Caco-2 (cell line): Measurements from ENCODE around the gene USF1. TPM values are rescaled to one million over a fixed set of nuclear protein-coding genes. Genes with fewer than 3 reads are reported as not detected.

Source experiments
- BruUV-seq: library from RNA; stranded (reverse); fragments of 400-500 nt; replicated peaks from 2 replicates; lab custom pipeline; 2021; lab: Mats Ljungman, UMichigan
- CTCF ChIA-PET: fragments of 300-600 bp; sonication (Branson Sonifier 250); formaldehyde crosslinking; loops from one replicate; lab custom pipeline; 2022; ENCODE audit warnings: antibody characterized with exemption; lab: Charles Lee
- POLR2A ChIA-PET: fragments of 300-600 bp; sonication (Branson Sonifier 250); formaldehyde crosslinking; loops from one replicate; lab custom pipeline; 2022; ENCODE audit warnings: antibody characterized with exemption; lab: Charles Lee
- DNase-seq, 2 experiments: peaks; one replicate each; pipeline versions ENCODE4 v3.0.0 to v3.0.0-alpha.2; 2020 to 2022
- H3K27me3 ChIP-seq: replicated peaks from 2 replicates; pipeline ENCODE4 v1.6.0; 2011; ENCODE audit warnings: low read length; ENCODE audit not compliant: control insufficient read depth, insufficient read depth
- H3K36me3 ChIP-seq: 2 replicates; pipeline ENCODE4 v1.5.1; 2011; ENCODE audit warnings: low read length; ENCODE audit not compliant: control insufficient read depth, insufficient read depth
- H3K4me1 ChIP-seq: fragments of 250-450 bp; sonication (Bioruptor Pico); 2 replicates; pipeline ENCODE4 v1.5.1; 2020; ENCODE audit warnings: mild to moderate bottlenecking
- H3K4me3 ChIP-seq: 2 replicates; pipeline ENCODE4 v1.5.1; 2011; ENCODE audit warnings: low read depth, mild to moderate bottlenecking, control low read depth, low read length
- H3K9me3 ChIP-seq: fragments of 250-450 bp; sonication (Bioruptor Pico); 2 replicates; pipeline ENCODE4 v1.5.1; 2020; ENCODE audit warnings: mild to moderate bottlenecking, moderate library complexity
- H3K27ac Mint-ChIP-seq: one replicate; pipeline ENCODE4 v1.8.0; 2022; ENCODE audit warnings: mixed read lengths; ENCODE audit not compliant: unreplicated experiment
- H3K27me3 Mint-ChIP-seq: one replicate; pipeline ENCODE4 v1.8.0; 2022; ENCODE audit warnings: mixed read lengths; ENCODE audit not compliant: insufficient read depth, unreplicated experiment
- H3K36me3 Mint-ChIP-seq: one replicate; pipeline ENCODE4 v1.8.0; 2022; ENCODE audit warnings: mild to moderate bottlenecking, mixed read lengths; ENCODE audit not compliant: insufficient read depth, unreplicated experiment
- H3K4me1 Mint-ChIP-seq: one replicate; pipeline ENCODE4 v1.8.0; 2022; ENCODE audit warnings: low read depth, mixed read lengths; ENCODE audit not compliant: unreplicated experiment
- H3K4me3 Mint-ChIP-seq: one replicate; pipeline ENCODE4 v1.8.0; 2022; ENCODE audit warnings: mild to moderate bottlenecking, moderate library complexity, mixed read lengths; ENCODE audit not compliant: unreplicated experiment
- H3K9me3 Mint-ChIP-seq: one replicate; pipeline ENCODE4 v1.8.0; 2022; ENCODE audit warnings: mixed read lengths; ENCODE audit not compliant: unreplicated experiment
- intact Hi-C: fragments of 100-400 bp; cut with micrococcal nuclease; formaldehyde crosslinking; loops from one replicate; pipeline ENCODE4 v1.10.0; 2022; ENCODE audit not compliant: unreplicated experiment
- total RNA-seq: library from RNA; stranded (reverse); gene quantifications from 2 replicates; pipeline ENCODE4 v1.2.3, GENCODE V29; 2022
- TF ChIP-seq, protein P1 (sequence below), 2 experiments: fragments of 200-600 bp in 1 of 2; IDR thresholded peaks; 1 replicate in 1 of 2; 2 replicates in 1 of 2; pipeline versions ENCODE4 v1.5.1 to v1.8.0; 2011 to 2022; ENCODE audit warnings: antibody characterized with exemption in 1 of 2, control low read depth in 1 of 2, inconsistent platforms in 1 of 2, low read depth in 1 of 2, low read length in 1 of 2, mild to moderate bottlenecking in 1 of 2, moderate library complexity in 1 of 2; ENCODE audit not compliant: insufficient read depth in 1 of 2, severe bottlenecking in 1 of 2, unreplicated experiment in 1 of 2

Gene USF1
- total RNA-seq, 1 experiment from 2014 or later = 49.7 TPM

DNA sequence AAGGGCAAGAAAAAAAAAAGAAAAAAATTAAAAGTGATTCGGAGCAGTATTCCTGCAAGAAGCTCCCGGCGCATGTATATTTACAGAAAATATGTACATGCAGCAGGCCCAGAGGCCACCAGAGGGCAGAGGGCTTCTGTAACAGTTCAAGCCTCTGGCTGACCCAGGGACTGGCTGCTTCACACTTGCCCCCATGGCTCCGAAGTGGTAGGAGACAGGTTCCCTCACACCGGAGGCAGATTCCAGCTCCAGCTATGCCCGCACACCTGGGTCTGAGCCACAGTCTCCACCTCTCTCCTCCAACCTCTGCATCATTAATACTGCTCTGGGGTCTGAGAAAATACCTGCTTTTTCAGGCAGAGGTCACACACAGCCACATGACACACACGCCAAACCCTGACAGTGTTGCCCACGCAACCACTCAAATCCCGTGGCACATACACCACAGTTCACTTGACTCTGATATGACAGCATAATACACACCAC lies 26.2 kb upstream of the USF1 start:
- intact Hi-C loops = loop anchor here (1.0 kb wide), 3 partner anchors 26 to 79 kb away; partner anchors contain the start of gene KLHDC9
- peak; percentile 78 for DNase-seq
- ChIA-PET CTCF (interaction anchor here (0.6 to 3.4 kb wide), 10 partner anchors 12 to 94 kb away, joined by 3 to 32 read pairs (median 4); partner anchors contain the start of genes DEDD, F11R, KLHDC9 and PPOX), POLR2A (interaction anchor here (0.6 to 1.7 kb wide), 3 partner anchors 49 to 308 kb away, joined by 3 to 4 read pairs (median 3); partner anchors contain the start of gene F11R)
- no TSS peak for BruUV-seq
- Mint-ChIP-seq H3K27me3 (no peaks in the 10 kb centered on the region), H3K27ac (no peak overlapping the region), H3K9me3 (no peaks in the 10 kb centered on the region), H3K4me1 (peaks cover 9% of the 10 kb centered on the region), H3K4me3 (no peak overlapping the region), H3K36me3 (peaks cover 4% of the 10 kb centered on the region)
- TF ChIP-seq, protein P1, sequence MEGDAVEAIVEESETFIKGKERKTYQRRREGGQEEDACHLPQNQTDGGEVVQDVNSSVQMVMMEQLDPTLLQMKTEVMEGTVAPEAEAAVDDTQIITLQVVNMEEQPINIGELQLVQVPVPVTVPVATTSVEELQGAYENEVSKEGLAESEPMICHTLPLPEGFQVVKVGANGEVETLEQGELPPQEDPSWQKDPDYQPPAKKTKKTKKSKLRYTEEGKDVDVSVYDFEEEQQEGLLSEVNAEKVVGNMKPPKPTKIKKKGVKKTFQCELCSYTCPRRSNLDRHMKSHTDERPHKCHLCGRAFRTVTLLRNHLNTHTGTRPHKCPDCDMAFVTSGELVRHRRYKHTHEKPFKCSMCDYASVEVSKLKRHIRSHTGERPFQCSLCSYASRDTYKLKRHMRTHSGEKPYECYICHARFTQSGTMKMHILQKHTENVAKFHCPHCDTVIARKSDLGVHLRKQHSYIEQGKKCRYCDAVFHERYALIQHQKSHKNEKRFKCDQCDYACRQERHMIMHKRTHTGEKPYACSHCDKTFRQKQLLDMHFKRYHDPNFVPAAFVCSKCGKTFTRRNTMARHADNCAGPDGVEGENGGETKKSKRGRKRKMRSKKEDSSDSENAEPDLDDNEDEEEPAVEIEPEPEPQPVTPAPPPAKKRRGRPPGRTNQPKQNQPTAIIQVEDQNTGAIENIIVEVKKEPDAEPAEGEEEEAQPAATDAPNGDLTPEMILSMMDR (IDR thresholded peaks at IDR 0.05; ENCODE audit: insufficient read depth in 1 of 2, low read depth in 1 of 2, low read length in 1 of 2, severe bottlenecking in 1 of 2, unreplicated experiment in 1 of 2) = peak; percentile 74 to 82
- Histone ChIP-seq H3K4me1 (no peaks in the 10 kb centered on the region), H3K4me3 (no peak overlapping the region), H3K9me3 (no peaks in the 10 kb centered on the region), H3K36me3 (no peaks in the 10 kb centered on the region), H3K27me3 (no peaks in the 10 kb centered on the region)

DNA sequence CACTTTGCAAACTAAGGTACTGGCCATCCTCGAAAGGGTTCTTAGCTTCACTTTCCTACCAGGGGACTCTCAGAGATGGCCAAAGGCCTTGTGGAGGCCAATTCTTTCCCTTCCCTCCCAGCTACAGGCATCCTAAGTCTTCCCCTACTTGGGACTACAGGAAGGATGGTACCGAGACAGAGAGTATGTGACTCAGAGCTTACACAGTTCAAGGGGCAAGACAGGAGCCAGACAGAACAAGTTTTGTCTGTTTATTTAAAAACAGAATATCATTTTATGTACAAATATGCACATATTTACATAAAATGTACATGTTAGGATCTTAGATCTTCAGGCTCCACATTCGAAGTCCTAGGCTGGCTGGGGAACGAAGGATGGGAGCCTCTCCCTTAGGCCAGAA lies 25.0 kb upstream of the USF1 start:
- Histone ChIP-seq H3K36me3 (no peaks in the 10 kb centered on the region), H3K27me3 (no peaks in the 10 kb centered on the region), H3K4me1 (no peaks in the 10 kb centered on the region), H3K4me3 (no peak overlapping the region), H3K9me3 (no peaks in the 10 kb centered on the region)
- intact Hi-C loops = loop anchor here (1.0 kb wide), 2 partner anchors 69 to 77 kb away; no protein-coding TSS in a partner anchor
- ChIA-PET CTCF (interaction anchor here (3.4 kb wide), 1 partner anchor 27 kb away, joined by 32 read pairs; the partner anchor contains the start of gene KLHDC9), POLR2A (no interaction called here)
- no TSS peak for BruUV-seq
- no peak overlapping the region for H3K27ac Mint-ChIP-seq
- TF ChIP-seq, protein P1 (IDR thresholded peaks at IDR 0.05; ENCODE audit: insufficient read depth in 1 of 2, low read depth in 1 of 2, low read length in 1 of 2, severe bottlenecking in 1 of 2, unreplicated experiment in 1 of 2) = no peak
- DNase-seq = no peak
- H3K9me3 Mint-ChIP-seq = no peaks in the 10 kb centered on the region
- H3K4me3 Mint-ChIP-seq = no peak overlapping the region
- H3K36me3 Mint-ChIP-seq = peaks cover 4% of the 10 kb centered on the region
- H3K27me3 Mint-ChIP-seq = no peaks in the 10 kb centered on the region
- H3K4me1 Mint-ChIP-seq = peaks cover 9% of the 10 kb centered on the region

DNA sequence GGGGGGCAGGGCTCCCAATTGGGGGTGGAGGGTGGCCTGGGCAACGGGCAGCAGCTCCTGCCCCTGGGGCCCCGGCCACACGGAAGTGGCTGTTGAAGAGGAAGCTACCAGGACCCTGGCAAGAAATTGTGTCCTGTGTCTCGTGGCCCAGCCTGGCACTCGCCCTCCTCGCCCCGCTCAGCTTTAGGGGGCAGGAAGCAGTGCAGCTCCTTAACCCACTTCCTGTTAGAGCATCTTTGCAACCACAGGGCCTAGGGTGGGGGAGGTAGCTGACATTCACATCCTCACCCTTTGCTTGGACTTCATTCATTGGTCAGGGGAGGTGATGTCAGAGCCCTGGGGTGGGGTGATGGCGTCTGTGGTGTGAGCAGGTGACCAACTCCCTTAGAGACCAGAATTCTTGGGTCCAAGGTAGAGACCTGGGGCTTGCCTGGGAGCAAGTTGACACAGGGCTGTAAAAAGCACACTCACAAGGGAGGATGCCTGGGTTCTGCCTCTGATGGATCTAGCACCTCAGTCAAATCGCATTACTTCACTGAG lies 24.0 kb upstream of the USF1 start, which contains the start of gene ARHGAP30:
TSS of gene ARHGAP30 (minus strand) at position 161 of the 540 bp plus-strand sequence. CDS start 267 bp downstream, outside the sequence.
- no peaks in the 10 kb centered on the region for H3K9me3 Mint-ChIP-seq
- no peak within 1 kb of the TSS for H3K4me3 Mint-ChIP-seq
- H3K27me3 Mint-ChIP-seq = no peaks in the 10 kb centered on the region
- no peaks in the 10 kb centered on the region for H3K27me3 ChIP-seq
- ChIA-PET CTCF (interaction anchor here (0.6 to 3.4 kb wide), 2 partner anchors 28 to 32 kb away, joined by 3 to 32 read pairs; partner anchors contain the start of gene KLHDC9), POLR2A (interaction anchor here (0.6 kb wide), 1 partner anchor 299 kb away, joined by 3 read pairs; no protein-coding TSS in a partner anchor)
- intact Hi-C loops = no loop called here
- peaks cover 9% of the 10 kb centered on the region for H3K4me1 Mint-ChIP-seq
- no TSS peak for BruUV-seq
- peaks cover 4% of the 10 kb centered on the region for H3K36me3 Mint-ChIP-seq
- no peak within 1 kb of the TSS for H3K27ac Mint-ChIP-seq
- TF ChIP-seq, protein P1 (IDR thresholded peaks at IDR 0.05; ENCODE audit: insufficient read depth in 1 of 2, low read depth in 1 of 2, low read length in 1 of 2, severe bottlenecking in 1 of 2, unreplicated experiment in 1 of 2) = no peak
- no peaks in the 10 kb centered on the region for H3K4me1 ChIP-seq
- no peak within 1 kb of the TSS for H3K4me3 ChIP-seq
- no peak for DNase-seq
- H3K36me3 ChIP-seq = no peaks in the 10 kb centered on the region
- no peaks in the 10 kb centered on the region for H3K9me3 ChIP-seq
